Common myeloid progenitor, CD34-positive (primary cell): ENCODE results near the gene EIF5AL1.

ENCODE experiments used
- CTCF ChIA-PET: fragments of 350-600 bp; sonication (Branson Sonifier 250); formaldehyde crosslinking; loops from one replicate; lab custom pipeline; 2021; ENCODE audit warnings: antibody characterized with exemption; lab: Charles Lee
- POLR2A ChIA-PET: fragments of 350-600 bp; sonication (Branson Sonifier 250); formaldehyde crosslinking; loops from one replicate; lab custom pipeline; 2021; ENCODE audit warnings: antibody characterized with exemption; lab: Charles Lee
- DNase-seq, 3 donors: peaks; one replicate each; pipeline versions ENCODE4 v3.0.0 to v3.0.0-alpha.2; 2013
- H3K27ac ChIP-seq, 2 experiments: 1 replicate in 1 of 2; 2 replicates in 1 of 2; pipeline ENCODE4 v1.7.0; 2013; ENCODE audit warnings: inconsistent platforms in 2 of 2, low read length in 2 of 2, mild to moderate bottlenecking in 2 of 2, low read depth in 1 of 2, moderate library complexity in 1 of 2; ENCODE audit not compliant: severe bottlenecking in 2 of 2, insufficient read depth in 1 of 2, poor library complexity in 1 of 2
- H3K27me3 ChIP-seq, 5 experiments: replicated peaks in 2 of 5; 1 replicate in 3 of 5; 2 replicates in 2 of 5; pipeline versions ENCODE4 v1.6.1 to v1.7.0; 2013; ENCODE audit warnings: low read length in 4 of 5, mild to moderate bottlenecking in 2 of 5, moderate library complexity in 2 of 5, inconsistent platforms in 1 of 5; ENCODE audit not compliant: insufficient read depth in 5 of 5, control insufficient read depth in 4 of 5
- H3K36me3 ChIP-seq, 4 experiments: 1 replicate in 2 of 4; 2 replicates in 2 of 4; pipeline versions ENCODE4 v1.6.1 to v1.7.0; 2013; ENCODE audit warnings: low read length in 3 of 4, control low read depth in 1 of 4, mild to moderate bottlenecking in 1 of 4; ENCODE audit not compliant: control insufficient read depth in 4 of 4, insufficient read depth in 4 of 4
- H3K4me1 ChIP-seq, 4 experiments: 1 replicate in 3 of 4; 2 replicates in 1 of 4; pipeline versions ENCODE4 v1.6.1 to v1.7.1; 2013; ENCODE audit warnings: low read length in 3 of 4, mild to moderate bottlenecking in 3 of 4, control low read depth in 1 of 4, inconsistent platforms in 1 of 4, moderate library complexity in 1 of 4; ENCODE audit not compliant: control insufficient read depth in 4 of 4, insufficient read depth in 4 of 4; ENCODE audit errors: control extremely low read depth in 1 of 4
- H3K4me3 ChIP-seq, 7 experiments: 1 replicate in 4 of 7; 2 replicates in 3 of 7; pipeline versions ENCODE4 v1.5.1 to v1.7.0; 2013; ENCODE audit warnings: mild to moderate bottlenecking in 7 of 7, low read length in 6 of 7, moderate library complexity in 6 of 7, inconsistent platforms in 2 of 7, low read depth in 2 of 7, control low read depth in 1 of 7; ENCODE audit not compliant: insufficient read depth in 4 of 7, control insufficient read depth in 1 of 7; ENCODE audit errors: extremely low read depth in 1 of 7
- H3K9me3 ChIP-seq, 5 experiments: 1 replicate in 4 of 5; 2 replicates in 1 of 5; pipeline versions ENCODE4 v1.6.1 to v1.7.1; 2013; ENCODE audit warnings: low read length in 4 of 5, mild to moderate bottlenecking in 2 of 5, inconsistent platforms in 1 of 5, low read depth in 1 of 5, moderate library complexity in 1 of 5; ENCODE audit not compliant: control insufficient read depth in 4 of 5, insufficient read depth in 2 of 5; ENCODE audit errors: control extremely low read depth in 1 of 5
- WGBS: methylation state at CpG from one replicate; pipeline ENCODE4 v1.1.5; 2013; ENCODE audit not compliant: insufficient coverage; 5-methylcytosine and 5-hydroxymethylcytosine counted together

EIF5AL1 gene

GRCh38 chr10:79487296-79488194, 24.8 kb upstream of the EIF5AL1 start:
- DNase-seq: peak; percentile 45 to 63 (median 55)
- no peak overlapping the region for H3K27ac ChIP-seq
- CTCF ChIA-PET: interaction anchor here (0.7 to 4.7 kb wide), 12 partner anchors 9 to 114 kb away, joined by 3 to 62 read pairs (median 5); no protein-coding TSS in a partner anchor
- no peaks in the 10 kb centered on the region for H3K36me3 ChIP-seq
- H3K4me3 ChIP-seq: no peak overlapping the region
- peaks cover 0 to 2% (median 0%) of the 10 kb centered on the region in 5 experiments for H3K27me3 ChIP-seq
- POLR2A ChIA-PET: no interaction called here
- no peaks in the 10 kb centered on the region for H3K9me3 ChIP-seq
- H3K4me1 ChIP-seq: peaks cover 0 to 2% (median 0%) of the 10 kb centered on the region in 4 experiments
- WGBS: 65% methylated on average over 8 of the region's 10 CpGs

GRCh38 chr10:79488336-79488735, 24.0 kb upstream of the EIF5AL1 start:
- Histone ChIP-seq H3K4me1 (peaks cover 0 to 2% (median 0%) of the 10 kb centered on the region in 4 experiments), H3K9me3 (no peaks in the 10 kb centered on the region), H3K36me3 (no peaks in the 10 kb centered on the region), H3K4me3 (no peak overlapping the region), H3K27me3 (peaks cover 0 to 2% (median 0%) of the 10 kb centered on the region in 5 experiments), H3K27ac (no peak overlapping the region)
- POLR2A ChIA-PET: no interaction called here
- WGBS: 96% methylated on average over 4 of the region's 5 CpGs
- DNase-seq: no peak
- CTCF ChIA-PET: interaction anchor here (0.7 to 4.7 kb wide), 13 partner anchors 8 to 167 kb away, joined by 3 to 62 read pairs (median 4); no protein-coding TSS in a partner anchor

GRCh38 chr10:79488870-79489269, 23.5 kb upstream of the EIF5AL1 start:
- WGBS: 65% methylated on average over 3 of the region's 3 CpGs
- DNase-seq: no peak
- ChIA-PET CTCF (interaction anchor here (0.7 to 4.7 kb wide), 9 partner anchors 8 to 167 kb away, joined by 4 to 62 read pairs (median 6); no protein-coding TSS in a partner anchor), POLR2A (no interaction called here)
- no peaks in the 10 kb centered on the region for H3K36me3 ChIP-seq
- no peak overlapping the region for H3K4me3 ChIP-seq
- no peak overlapping the region for H3K27ac ChIP-seq
- peaks cover 0 to 2% (median 0%) of the 10 kb centered on the region in 4 experiments for H3K4me1 ChIP-seq
- no peaks in the 10 kb centered on the region for H3K9me3 ChIP-seq
- no peaks in the 10 kb centered on the region for H3K27me3 ChIP-seq

GRCh38 chr10:79490400-79491142, 21.8 kb upstream of the EIF5AL1 start:
- ChIA-PET CTCF (interaction anchor here (0.6 to 6.1 kb wide), 7 partner anchors 10 to 161 kb away, joined by 3 to 38 read pairs (median 3); no protein-coding TSS in a partner anchor), POLR2A (no interaction called here)
- no peaks in the 10 kb centered on the region for H3K36me3 ChIP-seq
- H3K9me3 ChIP-seq: no peaks in the 10 kb centered on the region
- H3K27ac ChIP-seq: no peak overlapping the region
- H3K27me3 ChIP-seq: peaks cover 0 to 1% (median 0%) of the 10 kb centered on the region in 5 experiments
- 85% methylated on average over 7 of the region's 9 CpGs for WGBS
- peaks cover 0 to 4% (median 1%) of the 10 kb centered on the region in 4 experiments for H3K4me1 ChIP-seq
- no peak for DNase-seq
- H3K4me3 ChIP-seq: no peak overlapping the region

GRCh38 chr10:79491143-79491835, 21.0 kb upstream of the EIF5AL1 start:
- WGBS: 89% methylated on average over 3 of the region's 6 CpGs
- Histone ChIP-seq H3K36me3 (no peaks in the 10 kb centered on the region), H3K4me1 (peaks cover 0 to 6% (median 1%) of the 10 kb centered on the region in 4 experiments), H3K27me3 (peaks cover 0 to 1% (median 0%) of the 10 kb centered on the region in 5 experiments), H3K9me3 (no peaks in the 10 kb centered on the region), H3K27ac (no peak overlapping the region), H3K4me3 (no peak overlapping the region)
- peak in 2 of 3 donors; percentile 32 to 33 for DNase-seq
- CTCF ChIA-PET: interaction anchor here (0.6 to 6.1 kb wide), 5 partner anchors 22 to 162 kb away, joined by 3 to 38 read pairs (median 3); no protein-coding TSS in a partner anchor
- POLR2A ChIA-PET: interaction anchor here (0.7 kb wide), 1 partner anchor 174 kb away, joined by 3 read pairs; no protein-coding TSS in a partner anchor

GRCh38 chr10:79492256-79492655, 20.1 kb upstream of the EIF5AL1 start:
- peaks cover 0 to 7% (median 0%) of the 10 kb centered on the region in 5 experiments for H3K27me3 ChIP-seq
- POLR2A ChIA-PET: no interaction called here
- H3K4me3 ChIP-seq: no peak overlapping the region
- H3K27ac ChIP-seq: no peak overlapping the region
- no peaks in the 10 kb centered on the region for H3K9me3 ChIP-seq
- DNase-seq: no peak
- H3K4me1 ChIP-seq: peaks cover 0 to 6% (median 1%) of the 10 kb centered on the region in 4 experiments
- H3K36me3 ChIP-seq: no peaks in the 10 kb centered on the region
- 95% methylated on average over 6 of the region's 6 CpGs for WGBS
- CTCF ChIA-PET: interaction anchor here (1.0 to 6.1 kb wide), 2 partner anchors 9 to 117 kb away, joined by 4 to 38 read pairs; no protein-coding TSS in a partner anchor
